Left lobe of liver (tissue), 2 donors: ENCODE measurements around the gene PTHLH. TPM values are rescaled to one million over a fixed set of nuclear protein-coding genes. Genes with fewer than 3 reads are reported as not detected.

Experiments
- ATAC-seq: fragments of 200-7000 bp; cut with Tn5 transposase; one replicate; pipeline ENCODE4 v1.9.1; 2020; ENCODE audit warnings: mild to moderate bottlenecking, moderate library complexity
- DNase-seq: peaks from one replicate; pipeline ENCODE4 v3.0.0-alpha.2; 2020; ENCODE audit warnings: low spot score
- total RNA-seq: library from RNA; stranded (reverse); gene quantifications from one replicate; pipeline ENCODE4 v1.2.1, GENCODE V29; 2021
- donor health status: DM: no; HTN: no; CAD: no; lungs with moderate emphysema.
- donor health status: DM: no; HTN: yes; CAD: no.

PTHLH gene
- total RNA-seq, 1 donor from 2014 or later = 0.10 TPM

DNA sequence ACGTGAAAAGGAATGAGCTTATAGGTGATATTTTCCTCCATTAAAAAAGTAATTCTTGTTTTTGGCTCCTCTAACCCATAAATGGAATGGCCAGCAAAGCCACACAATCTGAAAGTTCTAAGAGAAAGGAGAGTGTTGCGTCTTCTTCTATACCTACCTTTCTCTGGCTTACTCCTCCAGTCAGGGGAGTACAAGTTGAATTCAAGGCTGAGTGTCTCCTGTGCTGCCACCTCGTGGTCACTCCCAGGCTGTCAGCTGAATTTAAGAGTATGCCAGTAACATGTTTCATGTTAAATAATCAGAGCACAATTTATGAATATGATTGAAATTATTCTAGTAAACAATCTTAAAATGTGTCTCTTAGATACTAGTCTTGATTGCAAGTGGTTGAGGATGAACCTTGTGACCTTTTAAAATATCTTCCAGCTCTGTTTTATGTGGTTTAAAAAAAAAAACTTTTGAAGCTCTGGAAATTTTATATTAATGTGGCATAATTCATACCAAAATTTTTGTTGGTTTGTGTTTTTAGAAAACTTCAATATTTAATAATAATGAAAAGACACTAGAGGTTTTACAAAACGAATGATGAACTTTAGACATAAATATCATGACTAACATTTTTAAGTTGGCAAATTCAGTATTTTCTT lies 31.7 kb downstream of the PTHLH start:
- peak; percentile 66 for DNase-seq
- ATAC-seq = peak; percentile 98

DNA sequence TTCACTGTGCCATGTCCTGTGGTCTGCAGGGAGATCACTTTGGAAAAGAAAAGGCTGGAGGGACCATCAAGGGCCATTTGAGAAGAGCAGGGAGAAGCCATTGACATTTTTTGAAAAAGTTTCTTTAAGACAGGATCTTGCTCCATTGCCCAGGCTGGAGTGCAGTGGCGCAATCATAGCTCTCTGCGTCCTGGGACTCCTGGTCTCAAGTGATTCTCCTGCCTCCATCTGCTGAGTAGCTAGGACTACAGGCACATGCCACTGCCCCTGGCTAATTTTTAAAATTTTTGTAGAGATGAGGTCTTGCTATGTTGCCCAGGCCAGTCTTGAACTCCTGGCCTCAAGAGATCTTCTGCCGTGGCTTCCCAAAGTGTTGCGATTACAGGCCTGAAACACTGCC lies 32.3 kb downstream of the PTHLH start:
- ATAC-seq = no peak
- DNase-seq = no peak

DNA sequence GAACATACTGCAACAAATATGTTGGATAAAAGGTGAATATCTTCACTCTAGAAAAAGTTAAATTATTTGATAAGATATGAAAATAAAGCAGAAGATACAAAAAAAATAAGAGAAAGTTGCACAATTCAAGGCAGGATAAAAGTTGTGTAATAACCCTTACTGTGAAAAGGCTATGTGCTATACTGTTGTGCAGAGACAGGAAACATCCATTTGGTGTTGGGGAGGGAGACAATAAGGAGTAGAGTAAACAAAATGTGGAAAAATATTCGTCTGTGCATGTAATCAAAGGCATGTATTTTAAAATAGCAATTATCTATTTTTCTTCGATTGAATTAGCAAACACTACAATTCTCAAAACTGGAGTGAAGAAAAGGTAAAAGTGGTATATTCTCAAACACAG lies 34.8 kb downstream of the PTHLH start:
- ATAC-seq (no peak), DNase-seq (no peak)

DNA sequence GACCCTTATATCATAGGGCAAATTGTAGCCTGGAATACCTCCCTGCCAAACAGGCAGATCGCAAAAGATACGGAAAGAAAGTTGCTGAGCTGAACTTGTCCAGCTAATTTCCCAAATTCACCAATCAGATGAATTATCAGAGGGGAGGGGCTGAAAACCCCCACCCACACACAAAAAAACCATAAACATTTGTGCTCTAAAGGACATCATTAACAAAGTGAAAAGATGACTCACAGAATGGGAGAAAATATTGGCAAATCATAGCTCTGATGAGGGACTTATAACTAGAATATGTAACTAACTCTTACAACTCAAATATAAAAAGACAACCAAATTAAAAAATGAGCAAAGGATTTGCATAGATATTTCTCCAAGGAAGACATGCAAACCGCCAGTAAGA lies 36.3 kb downstream of the PTHLH start:
- DNase-seq (no peak), ATAC-seq (no peak)

DNA sequence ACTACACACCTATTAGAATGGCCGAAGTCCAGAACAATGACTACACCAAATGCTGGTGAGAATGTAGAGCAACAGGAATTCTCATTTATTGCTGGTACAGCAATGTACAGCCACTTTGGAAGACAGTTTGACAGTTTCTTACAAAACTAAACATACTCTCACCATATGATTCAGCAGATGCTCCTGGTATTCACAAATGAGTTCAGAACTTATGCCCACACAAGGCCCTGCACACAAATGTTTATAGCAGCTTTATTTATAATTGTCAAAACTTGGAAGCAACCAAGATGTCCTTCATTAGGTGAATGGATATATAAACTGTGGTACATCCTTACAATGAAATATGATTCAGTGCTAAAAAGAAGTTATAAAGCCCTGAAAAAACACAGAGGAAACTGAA lies 38.3 kb downstream of the PTHLH start:
- ATAC-seq (no peak), DNase-seq (no peak)

DNA sequence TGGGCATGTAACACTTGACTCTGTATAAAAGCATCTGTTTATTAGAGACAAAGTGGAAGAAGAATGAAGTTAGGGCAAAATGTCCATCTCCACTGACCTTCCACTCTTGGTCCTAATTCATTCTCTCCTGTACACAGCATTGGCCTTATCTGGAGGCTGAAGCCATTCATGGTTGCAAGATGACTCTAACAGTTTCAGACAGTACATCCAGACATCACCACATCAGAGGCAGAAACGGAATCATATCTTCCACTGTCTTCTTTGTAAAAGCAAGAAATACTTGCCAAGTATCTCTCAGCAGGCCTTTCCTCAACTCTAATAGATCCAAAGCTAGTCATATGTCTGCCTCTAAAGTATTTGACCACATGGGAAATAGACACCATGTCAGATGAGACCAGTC lies 41.1 kb downstream of the PTHLH start:
- ATAC-seq (no peak), DNase-seq (no peak)

DNA sequence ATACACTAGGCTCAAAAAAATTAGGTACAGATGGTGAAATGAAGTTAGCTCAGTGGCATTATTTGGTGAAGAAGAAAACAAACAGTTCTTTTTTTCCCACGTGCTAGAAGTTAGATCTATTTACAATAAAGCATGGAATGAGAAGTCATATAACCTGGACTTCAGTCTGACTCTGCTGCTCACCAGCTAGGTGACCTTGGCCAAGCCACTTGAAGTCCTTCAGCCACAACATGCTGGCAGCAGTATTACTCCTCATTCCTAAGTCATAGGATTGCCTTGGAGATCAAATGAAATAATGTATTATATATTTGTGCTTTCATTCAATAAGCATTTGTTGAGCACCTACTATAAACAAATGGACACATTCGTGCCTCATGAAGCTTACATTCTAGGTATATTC lies 45.2 kb downstream of the PTHLH start:
- no peak for DNase-seq
- no peak for ATAC-seq

DNA sequence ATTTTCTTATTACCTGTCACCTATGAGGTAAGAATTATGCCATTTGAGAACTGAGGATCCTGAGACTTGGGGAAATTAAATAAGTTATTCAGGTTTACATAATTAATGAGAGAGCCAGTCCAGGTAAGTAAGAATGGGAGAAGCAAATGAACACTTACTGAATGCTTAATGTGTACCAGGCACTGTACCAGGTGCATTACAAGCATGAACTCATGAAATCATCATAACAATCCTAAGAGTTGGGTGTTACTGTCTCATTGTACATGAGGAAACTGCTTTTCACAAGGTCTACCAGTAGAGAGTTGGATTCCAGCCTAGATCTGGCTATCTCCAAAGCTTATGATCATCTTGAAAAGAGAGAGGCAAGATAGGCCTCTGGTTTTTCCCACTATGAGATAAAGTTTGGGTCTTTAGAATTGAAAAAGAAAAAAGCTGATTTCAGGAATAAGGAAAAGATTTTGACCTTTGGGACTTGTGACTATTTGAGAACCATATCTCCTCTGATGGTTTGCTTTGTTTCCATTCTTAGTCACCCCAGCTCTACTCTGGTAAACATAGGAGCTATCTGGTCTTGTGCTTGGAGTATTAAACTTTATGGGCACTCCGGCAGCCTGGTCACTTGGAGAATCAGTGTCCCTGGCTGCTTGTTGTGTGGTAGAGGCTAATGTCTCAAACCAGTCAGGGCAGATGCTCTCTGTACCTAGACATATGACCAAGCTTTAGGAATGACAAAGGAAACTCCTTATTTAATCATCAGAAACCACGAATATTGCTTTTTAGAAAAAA lies 48.0 kb downstream of the PTHLH start:
- ATAC-seq (no peak), DNase-seq (no peak)

DNA sequence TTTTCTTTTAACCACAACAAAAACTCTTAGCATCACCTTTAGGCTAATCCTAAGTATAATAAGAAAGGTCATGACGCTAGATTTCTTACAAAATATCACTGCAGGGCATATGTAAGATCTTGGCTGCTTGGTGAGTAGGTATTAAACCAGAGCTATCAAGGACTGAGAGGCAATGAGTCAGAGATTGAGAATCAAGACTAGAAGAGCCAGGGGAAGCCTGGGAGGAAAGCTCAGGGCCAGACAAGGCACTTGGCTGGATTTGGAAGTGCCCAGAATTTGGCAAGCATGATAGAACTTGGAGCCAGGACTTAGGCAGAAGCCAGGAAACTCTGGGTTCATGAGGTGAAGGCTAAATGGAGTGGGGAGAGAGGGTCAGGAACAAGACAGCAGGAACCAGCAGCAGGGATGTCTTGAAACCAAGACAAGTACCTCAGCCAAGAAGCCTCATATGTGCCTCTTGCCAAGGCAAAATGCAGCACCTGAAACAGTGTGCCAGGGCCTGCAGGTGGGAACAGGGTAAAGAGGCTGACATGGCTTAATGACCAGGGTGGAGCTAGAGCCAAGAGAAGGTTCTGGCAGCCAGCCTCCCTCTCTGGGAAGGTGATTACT lies 49.9 kb downstream of the PTHLH start:
- DNase-seq = peak; percentile 61
- ATAC-seq = peak; percentile 95

DNA sequence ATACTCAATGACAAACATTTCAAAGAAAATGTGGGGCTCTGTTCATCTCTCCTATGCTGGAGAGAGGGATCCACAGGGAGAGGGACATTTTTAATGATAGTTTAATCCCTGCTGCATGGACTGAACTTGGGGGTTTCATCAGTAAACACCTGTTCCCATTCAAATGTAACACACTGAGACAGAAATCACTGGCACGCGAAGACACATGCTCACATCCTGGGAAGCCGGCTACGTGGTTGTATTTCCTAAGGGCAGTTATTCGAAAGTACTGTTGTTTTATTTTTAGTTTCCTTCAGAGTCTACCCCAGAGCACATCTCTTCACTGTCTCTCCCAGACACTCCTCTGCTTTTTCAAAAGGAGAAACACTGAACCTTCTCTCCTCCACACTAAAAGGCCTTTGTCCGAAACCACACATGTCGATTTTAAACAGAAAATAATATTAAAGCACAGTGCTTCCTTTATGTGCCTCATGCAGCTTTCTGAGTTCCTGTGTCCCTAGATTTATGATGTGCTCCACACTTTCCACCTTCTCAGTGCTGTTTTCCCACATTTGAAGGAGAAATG lies 52.8 kb downstream of the PTHLH start:
- no peak for ATAC-seq
- DNase-seq = no peak

DNA sequence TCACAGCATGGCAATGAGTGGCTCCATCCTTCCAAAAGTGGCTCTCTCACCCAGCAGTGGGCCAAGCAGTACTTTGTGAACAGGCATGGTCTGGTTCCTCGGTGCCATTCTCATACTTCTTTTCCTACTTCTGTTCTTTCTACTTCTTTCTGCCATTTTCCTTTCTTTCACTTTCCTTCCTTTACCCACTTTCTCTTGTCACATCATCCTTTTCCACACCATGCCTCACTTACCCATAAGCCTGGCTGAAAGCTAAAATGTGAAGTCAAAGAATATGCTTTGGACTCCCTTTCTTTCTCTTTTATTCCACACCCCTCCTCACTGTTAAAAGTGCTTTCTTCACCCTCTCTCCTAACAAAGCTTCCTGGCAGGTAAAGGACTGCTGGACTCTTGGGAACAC lies 57.0 kb downstream of the PTHLH start:
- no peak for DNase-seq
- ATAC-seq = no peak

DNA sequence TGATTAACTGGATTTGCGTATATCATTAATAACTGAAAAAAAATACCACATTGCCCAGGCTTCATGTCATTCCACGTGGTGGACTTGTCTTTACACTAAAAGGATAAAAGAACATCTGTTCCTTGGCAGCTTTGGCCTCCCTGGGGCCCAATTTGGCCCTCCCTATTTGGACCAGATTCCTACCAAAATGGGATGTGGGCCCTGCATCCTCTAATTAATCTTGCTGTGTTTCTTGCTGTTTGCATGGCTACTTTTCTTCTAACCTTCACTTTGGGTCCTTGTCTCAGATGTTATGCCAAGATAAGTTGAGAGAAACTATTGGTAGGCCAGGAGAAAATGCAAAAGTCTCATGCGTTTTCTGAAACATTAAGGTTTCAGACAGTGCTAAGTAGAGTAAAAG lies 57.5 kb downstream of the PTHLH start:
- DNase-seq (no peak), ATAC-seq (no peak)

DNA sequence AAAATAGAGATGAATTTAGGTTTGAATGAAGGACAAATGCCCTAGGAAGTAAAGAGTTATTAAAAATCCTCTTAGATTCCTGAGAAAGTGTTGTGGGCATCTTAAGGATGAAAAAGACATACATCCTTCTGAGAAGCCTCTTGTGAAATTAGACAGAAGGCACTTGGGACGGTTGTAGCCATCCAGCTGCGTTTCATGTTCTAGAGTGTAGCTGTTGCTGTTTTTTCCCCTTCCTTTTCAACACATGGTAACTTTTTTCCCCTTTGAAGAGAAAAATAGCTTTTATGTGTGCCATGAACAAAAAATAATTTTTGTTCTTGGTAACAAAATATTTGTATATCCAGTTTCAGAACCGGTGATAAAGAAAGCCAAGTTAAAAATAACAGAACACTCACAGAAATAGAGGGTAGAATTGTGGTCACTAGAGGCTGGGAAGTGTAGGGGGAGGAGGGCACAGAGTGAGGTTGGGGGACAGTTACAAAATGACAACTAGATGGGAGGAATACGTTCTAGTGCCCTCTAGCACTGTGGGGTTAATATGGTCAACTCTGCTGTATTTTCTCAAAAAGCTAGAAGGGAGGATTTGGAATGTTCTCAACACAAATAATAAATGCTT lies 58.4 kb downstream of the PTHLH start:
- DNase-seq (no peak), ATAC-seq (no peak)

DNA sequence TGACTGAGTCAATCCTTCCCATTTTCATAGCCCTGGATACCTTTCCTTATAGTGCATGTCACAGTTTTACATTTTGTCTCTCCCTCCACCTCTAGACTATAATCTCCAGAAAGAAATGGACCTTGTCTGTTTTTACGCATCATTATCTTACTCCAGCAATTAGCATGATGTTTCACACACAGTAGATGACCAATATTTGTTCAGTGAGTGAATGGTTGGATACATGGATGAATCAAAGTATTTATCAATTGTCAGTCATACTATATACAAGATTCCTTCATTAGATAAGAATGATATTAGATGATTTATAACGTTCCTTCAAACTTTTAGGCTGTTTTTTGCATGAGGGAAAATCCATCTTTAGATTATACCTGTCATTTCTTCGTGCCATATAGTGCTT lies 61.1 kb downstream of the PTHLH start:
- no peak for ATAC-seq

More for the DNA sequence above, 61.1 kb downstream of the PTHLH start:
- no peak for DNase-seq

Other genes starting within 250 kb of the PTHLH start
- gene KLHL42, start 192.5 kb downstream of the PTHLH start, total RNA-seq = 12.2 TPM
- not detected for gene MANSC4, start 192.5 kb downstream of the PTHLH start, total RNA-seq
- 11.9 TPM for gene CCDC91, start 217.7 kb upstream of the PTHLH start, total RNA-seq